Activated CD8-positive, alpha-beta memory T cell treated with anti-CD3 and anti-CD28 coated beads for 1 hour (primary cell): Measurements from ENCODE around the gene BCL7A.
A peak's percentile ranks its signal among the peaks of the same experiment; 100 is the strongest.

Experiments used
- DNase-seq, 2 donors: peaks; one replicate each; pipeline ENCODE4 v3.0.0-alpha.2; 2020; ENCODE audit warnings: low read depth in 1 of 2; ENCODE audit errors: extremely low read depth in 1 of 2

Gene BCL7A

DNA sequence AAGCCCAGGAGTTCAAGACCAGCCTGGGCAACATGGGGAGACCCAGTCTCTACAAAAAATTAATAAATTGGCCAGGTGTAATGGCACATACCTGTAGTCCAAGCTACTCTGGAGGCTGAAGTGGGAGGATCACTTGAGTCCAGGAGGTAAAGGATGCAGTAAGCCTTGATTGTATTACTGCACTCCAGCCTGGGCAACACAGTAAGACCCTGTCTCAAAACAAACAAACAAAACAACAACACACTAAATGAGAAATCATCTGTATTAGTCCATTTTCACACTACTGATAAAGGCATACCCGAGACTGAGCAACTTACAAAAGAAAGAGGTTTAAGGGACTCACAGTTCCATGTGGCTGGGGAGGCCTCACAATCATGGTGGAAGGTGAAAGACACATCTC lies 52.1 kb downstream of the BCL7A start:
- no peak for DNase-seq

DNA sequence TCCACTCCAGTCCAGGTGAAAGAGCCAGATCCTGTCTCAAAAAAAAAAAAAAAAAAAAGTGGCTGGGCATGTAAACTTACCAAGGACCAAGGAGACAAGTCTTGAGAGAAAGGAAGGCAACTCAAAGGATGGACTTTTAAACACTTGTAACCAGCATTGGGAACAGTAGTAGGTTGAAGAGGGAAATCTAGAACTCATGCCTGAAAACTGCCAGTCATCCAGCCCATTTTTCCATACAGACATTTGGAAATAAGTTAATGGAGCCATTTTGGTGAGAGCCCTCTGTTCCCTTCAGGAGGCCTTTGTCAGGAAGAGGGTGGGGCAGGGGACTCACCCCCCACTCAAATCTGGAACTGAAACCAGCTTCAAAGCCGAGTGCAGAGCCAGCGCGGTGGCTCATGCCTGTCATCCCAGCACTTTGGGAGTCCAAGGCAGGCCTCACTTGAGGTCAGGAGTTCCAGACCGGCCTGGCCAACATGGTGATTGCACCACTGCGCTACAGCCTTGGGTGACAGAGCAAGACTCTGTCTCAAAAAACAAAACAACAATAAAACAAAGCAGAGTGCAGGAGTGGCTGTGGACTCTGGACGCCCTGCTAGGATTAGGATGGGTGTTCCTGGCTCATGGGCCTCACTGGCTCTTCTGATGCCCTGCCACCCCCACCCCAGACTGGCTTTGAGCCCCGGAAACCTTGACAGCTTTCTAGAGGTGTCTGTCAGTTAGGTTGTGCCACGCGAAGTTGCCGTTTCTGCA lies 55.2 kb downstream of the BCL7A start:
- no peak for DNase-seq

DNA sequence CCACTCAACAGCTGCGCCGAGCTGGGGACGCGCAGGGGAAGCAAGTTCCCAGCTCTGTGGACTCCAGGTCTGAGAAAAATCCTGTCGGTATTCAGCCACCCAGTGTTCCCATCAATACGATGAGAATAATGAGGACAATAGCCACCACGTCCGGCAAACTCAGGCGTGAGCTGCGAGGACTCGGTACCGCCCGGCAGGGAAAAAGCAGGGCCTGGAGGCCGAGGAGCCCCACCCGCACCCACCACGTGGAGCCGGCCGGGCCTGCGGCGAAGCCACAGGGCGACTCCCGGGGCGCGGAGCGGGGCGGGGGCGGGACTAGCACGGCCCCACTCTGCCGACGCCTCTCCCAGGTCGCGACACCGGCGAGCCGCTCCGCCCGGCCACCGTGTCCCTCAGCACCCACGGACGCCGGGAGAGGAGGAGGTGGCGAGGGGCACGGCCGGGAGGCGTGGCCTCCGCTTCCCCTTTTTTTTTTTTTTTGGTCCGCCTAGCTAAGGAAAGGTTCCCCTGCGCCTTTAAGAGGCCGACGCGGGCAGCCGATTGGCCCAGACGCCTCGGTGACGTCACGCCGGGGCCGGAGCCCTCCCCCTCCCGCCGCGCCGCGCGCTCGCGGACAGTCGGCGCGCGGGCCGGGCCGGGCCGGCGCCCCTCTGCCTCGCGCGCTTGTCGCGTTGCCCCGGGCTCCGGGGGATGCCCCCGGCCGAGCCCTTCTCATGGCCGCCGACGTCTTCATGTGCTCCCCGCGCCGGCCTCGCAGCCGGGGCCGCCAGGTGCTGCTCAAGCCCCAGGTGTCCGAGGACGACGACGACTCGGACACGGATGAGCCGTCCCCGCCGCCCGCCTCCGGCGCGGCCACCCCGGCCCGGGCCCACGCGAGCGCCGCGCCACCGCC lies 56.7 kb downstream of the BCL7A start, which contains the start of gene MLXIP:
Gene MLXIP, plus strand, starts transcription at position 616 of the 892 bp plus-strand sequence. Its CDS starts 98 bp downstream, at position 714.
- DNase-seq = peak; percentile 71 to 86

DNA sequence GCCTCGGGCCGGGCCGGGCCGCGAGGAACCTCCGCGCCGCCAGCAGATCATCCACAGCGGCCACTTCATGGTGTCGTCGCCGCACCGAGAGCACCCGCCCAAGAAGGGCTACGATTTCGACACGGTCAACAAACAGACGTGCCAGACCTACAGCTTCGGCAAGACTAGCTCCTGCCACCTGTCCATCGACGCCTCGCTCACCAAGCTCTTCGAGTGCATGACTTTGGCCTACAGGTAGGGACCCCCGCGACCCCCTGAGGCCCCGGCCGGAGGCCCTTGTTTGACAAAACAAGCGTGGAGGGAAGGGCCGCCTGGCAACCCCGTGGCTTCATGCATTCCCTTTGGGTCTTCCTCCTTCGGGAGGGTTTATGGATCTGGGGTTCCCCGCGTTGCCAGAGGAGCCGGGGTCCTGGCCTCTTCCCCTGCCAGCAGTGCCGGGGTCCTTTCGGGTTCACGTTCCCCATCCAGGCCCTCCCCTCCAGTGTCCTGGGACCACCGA lies 57.4 kb downstream of the BCL7A start:
- no peak for DNase-seq

DNA sequence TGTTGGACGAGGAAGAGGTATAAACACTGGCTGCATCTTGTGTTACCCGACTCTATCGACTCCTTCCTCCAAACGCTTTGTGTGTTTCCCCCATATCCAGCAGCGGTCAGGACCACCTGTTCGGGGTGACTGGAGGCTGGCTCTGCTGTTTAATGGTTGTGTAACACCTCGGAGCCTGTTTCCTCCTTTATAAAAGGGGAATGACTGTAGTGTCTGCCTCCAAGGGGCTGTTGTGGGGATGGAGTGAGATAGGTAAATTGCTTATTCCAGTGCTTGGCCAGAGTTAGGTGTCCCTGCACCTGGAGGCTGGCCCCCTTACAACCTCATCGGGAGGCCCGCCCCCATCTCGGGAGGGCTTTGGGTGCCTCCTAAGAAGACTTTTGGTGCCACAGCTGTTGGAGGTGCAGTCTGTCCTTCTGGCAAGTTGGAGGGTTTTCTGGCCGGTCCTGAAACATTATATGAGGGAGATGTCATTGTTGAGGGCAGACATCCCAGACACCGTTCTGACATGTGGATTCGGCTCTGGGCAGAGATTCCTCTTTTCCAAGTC lies 57.9 kb downstream of the BCL7A start:
- DNase-seq = no peak

DNA sequence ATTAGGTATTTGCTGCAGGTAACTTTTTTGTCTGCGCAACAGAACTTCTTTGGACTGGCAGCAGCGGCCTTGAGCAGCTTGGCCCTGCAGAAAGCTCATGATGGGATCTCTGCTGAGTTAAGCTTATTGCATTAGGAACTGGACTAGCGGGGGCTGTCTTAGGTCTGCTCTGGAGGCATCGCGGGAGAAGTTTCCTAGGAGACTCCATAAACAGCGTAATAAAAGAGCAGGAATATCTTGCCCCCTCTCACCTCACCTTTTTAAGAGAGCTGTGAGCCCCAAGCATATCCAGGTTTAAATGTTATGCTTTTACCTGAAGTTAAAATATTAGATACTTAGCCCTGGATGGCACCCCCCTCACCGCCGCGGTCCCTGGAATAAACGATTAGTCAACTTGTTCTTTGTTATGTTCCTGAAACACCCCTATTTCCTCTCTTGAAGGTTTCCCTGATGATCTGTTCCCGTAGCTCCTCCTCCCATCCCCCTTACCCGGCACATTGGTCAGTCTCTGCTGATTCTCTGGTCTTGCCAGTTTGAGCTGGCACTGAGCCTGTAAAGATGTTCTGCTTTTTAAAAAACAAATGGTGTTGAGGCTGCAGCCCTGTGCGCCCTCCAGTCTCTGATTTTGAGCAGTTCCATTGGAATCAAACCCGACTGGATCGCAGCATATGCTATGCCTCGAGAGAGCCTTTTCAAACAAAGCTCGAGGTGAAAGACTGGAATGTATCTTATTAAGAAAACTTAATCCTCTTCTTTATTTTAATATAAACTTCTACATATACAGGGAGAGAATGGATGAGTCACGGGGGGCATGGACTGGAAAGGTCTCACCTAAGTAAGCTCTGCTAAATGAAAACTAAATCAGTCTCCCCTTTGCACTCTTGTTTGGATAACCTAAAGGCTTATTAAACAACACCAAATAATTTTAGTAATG lies 58.7 kb downstream of the BCL7A start:
- DNase-seq = no peak

DNA sequence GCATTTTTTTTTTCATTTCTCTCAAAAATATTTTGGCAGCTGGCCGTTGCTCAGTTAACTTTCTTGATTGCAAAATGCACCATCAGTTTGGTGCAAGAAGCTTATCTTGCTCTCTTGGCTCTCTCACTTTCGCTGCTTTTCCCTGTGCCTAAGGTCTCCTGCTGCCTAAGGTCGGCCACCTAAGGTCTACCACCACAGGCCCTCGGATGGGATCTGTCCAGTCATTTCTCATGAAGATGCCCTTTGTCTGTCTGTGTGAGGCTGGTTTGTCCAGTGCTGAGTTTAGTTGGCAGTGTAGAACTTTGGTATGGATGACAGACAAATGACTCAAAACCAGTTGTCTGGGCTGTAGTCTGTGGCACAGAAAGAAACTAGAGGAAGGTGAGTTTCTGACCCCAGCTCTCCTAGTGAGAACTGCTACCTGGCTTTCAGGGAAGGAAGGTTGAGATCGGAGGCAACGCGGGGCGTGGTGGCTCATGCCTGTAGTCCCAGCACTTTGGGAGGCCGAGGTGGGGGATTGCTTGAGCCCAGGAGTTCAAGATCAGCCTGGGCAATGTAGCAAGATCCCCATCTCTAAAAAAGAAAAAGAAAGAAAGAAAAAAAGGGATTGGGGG lies 59.5 kb downstream of the BCL7A start:
- DNase-seq = no peak

DNA sequence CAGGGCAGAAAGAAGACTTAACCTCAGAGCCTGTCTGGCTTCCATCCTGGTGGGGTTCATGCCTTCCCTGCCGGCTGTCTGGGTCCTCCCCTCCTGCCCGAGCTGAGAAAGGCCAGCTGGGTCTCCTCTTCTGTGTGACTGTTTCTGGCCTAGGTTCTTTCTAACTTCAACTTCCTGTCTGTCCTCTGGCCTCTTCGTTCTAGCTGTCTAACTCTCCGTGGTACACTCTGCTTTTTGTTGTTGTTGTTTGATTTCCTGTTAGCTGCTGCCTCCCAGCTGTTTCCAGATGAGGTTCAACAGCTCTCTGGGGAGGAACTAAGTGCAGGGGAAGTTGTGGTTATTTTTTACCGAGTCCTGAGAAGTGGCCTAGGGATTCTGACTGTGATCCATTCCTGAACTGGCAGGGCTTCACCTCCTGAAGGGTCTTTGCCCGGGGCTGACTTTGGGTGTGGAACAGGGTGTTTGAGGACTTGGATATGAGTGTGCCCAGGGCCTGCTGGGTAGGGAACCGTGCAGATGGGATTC lies 60.1 kb downstream of the BCL7A start:
- no peak for DNase-seq

DNA sequence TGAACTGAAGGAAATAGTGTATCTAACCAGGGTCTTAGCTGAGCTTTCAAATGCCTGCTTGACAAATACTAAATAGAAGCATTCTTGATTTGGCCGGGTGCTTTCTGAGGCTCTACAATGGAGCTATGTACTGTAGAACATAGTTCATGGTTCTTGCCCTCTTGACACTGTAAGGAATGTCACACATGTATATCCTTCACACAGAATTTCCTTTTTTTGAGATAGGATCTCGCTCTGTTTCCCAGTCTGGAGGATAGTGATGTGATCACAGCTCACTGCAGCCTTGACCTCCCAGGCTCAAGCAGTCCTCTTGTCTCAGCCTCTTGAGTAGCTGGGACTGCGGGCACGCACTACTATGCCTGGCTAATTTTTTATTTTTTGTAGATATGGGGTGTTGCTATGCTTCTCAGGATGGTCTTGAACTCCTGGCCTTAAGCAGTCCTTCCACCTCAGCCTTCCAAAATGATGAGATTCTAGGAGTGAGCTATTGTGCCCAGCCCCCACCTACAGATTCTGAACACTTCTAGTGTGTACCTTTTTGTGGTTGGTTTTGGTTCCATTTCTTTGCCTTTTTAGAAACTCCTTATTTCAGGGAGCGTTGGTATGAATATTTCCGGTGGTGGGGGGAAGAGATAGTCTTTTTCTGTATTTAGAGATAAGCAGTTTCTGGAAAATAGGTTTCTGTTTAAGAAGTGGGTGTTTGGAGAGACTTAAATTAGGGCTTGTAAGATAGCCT lies 61.1 kb downstream of the BCL7A start:
- no peak for DNase-seq

DNA sequence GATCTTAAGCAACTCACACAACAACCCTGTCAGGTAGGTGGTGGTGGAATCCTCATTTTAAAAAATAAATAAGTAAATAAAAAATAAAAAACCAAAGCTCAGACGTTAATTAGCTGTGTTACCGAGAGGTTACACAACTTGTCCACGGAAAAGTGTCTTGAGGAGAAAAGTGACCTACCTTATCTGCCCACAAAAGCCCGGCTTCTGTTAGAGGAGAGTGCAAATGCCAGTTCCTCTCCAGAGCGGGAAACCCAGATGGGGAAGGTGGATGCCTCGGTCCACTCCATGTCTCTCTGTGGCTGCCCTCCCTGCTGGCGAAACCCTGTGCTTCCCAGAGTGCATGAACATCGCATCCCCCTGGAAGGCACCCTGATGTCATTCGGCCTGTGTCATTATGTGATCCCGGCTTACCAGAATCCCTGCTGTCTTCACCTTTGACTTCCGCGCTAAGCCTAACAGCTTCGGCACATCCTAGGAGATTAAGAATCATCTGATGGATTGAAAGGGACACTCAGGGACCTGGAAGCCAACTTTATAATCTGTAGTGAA lies 63.2 kb downstream of the BCL7A start:
- DNase-seq = no peak

DNA sequence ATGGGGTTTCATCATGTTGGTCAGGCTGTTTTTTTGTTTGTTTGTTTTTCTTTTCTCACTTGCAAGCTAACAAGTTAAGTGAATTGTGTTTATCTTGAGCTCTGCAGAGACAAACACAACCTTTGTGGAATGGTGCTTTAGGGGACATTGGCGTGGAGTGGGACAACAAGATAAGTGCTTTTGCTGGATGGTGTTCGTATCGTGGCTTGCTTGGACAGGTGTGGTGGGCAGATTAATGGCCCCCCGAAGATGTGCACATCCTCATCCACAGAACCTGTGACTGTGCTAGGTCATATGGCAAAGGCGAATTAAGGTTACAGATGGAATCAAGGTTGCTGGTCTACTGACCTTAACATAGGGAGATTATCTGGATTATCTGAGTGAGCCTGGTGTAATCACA lies 63.9 kb downstream of the BCL7A start:
- DNase-seq = no peak

DNA sequence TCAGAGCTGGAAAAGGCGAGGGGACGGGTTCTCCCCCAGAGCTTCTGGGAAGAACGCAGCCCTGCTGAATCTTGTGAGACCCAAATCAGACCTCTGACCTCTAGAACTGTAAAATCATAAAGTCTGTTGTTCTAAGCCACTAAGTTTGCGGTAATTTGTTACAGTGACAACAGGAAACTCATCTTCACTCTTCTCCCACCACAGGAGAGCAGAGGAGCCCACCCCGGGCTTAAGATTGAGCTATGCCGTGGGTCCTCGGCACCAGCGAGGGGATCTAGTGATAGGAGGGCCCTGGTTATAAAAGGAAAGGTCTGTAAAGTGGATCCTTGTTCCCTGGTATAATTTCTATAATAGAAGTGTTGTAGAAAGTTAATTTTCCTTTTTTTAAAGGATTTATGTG lies 64.4 kb downstream of the BCL7A start:
- DNase-seq = no peak

DNA sequence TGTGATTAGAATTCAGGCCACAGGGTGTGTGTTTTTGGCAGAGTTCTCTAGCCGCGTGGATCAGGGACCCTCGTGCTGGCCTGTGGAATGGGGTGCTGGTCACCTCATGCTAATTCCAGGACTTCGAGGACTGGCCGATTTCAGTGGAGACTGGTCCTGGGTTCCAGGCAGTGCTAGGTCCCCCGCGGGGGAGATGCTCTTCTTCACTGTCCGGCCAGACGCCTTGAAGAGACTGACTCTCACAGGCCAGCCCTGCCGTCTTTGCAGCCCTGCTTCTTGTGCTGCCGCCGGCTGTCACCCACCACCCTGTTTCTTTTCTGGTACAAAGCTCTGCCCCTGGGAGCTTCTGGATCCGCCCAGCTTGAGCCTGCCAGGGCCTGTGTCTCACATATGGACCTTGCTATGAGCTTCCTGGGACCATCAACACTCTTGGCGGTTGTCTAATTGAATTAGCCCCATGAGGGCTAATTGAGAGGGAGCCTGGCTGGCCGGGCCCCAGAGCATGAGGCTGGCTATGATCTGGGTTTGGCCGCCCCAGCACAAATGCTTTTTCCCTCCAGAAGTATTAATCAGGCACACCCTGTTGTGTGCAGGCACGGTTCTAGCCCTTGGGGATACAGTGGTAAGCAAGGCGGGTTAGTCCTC lies 65.1 kb downstream of the BCL7A start:
- DNase-seq = no peak

DNA sequence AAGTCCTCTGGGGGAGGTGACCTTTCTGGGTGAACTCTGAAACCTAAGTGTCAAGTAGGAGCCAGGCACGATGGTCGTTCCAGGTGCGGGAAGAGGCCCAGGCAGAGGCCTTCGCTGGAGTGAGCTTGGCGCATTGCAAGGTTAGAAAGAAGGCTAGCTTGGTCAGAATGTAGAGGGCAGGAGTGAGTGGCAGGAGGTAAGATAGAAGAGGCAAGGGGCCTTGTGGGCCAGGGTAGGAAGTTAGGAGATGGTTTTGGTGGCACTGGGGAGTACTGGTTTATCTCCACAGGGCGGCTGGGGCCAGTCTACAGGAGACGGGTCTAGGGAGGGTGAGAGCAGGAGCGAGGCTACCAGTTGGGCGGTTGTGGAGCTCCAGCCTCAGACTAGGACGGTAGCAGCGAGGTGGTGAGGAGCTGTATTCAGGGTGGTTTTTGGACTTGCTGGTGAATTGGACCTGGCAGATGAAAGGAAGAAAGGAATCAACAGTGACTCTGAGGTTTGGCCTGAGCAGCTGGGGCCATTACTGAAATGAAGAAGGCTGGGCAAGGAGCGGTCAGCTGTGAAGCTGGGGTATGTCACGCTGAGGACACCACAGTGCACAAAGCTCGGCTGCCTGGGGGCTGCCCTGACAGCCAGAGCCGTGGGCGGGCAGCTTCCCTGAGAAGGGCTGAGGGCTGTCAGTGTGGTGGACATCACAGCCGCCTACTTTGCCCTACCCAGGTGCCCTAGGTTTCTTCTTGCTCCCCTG lies 65.9 kb downstream of the BCL7A start:
- DNase-seq = no peak

DNA sequence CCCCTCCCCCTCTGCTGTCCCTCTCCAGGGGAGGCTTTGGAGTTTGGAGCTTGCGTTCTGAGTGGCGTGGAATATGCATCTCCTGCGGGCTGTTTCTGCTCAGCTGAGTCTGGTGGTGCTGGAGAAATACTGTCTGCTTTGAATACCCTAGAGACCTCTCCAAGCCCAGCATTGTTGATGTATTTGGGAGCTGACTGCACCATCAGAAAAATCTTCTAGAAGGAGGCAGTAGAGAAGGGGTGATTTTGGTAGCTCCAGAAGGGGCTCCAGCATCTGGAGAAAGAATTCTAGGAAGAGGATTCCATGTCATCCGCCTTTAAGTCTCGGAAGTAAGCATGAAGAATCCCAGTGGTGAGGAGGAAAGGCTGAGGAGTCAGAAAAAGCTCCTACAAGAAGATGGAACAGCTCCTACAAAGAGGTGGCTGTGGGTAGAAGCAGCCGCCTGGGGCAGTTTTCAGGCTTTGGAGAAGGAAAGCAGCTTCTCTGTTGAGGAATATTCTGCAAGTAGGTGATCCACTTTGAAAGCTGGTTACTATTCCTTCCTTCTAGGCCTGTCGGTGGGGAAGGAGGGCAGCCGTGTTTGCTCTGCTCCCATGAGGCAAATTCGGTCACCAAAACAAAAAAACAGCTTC lies 66.6 kb downstream of the BCL7A start:
- DNase-seq = no peak

DNA sequence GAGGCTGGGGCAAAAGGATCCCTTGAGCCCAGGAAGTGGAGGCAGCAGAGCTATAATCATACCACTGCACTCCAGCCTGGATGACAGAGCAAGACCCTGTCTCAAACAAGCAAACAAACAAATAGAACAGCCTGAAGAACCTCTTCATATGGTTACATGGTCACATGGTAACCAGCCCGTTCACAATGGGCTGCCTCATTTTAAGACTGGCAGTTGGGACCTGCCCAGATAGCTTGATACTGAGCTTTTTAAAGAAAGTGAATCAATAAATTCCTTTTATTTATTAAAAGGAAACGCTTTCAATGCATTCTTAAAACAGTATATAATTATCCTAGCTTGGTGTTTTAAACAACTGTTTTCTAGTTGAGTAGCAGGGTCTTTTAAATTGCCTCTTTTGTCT lies 67.4 kb downstream of the BCL7A start:
- no peak for DNase-seq
